T-cell (primary cell): Measurements from ENCODE around the gene SCAI. TPM values are rescaled to one million over a fixed set of nuclear protein-coding genes. Genes with fewer than 3 reads are reported as not detected.
"Not testable (repeated sequence)": the region's sequence is repeated elsewhere in the genome, so short reads cannot be mapped to it uniquely, and the experiment has no call there.

Experiments
- ATAC-seq, 4 experiments: fragments of 200-7000 bp in 3 of 4; fragments of 150-1000 bp in 1 of 4; cut with Tn5 transposase; replicated peaks in 1 of 4; 1 replicate in 3 of 4; 2 replicates in 1 of 4; pipeline ENCODE4 v1.10.0; 2021; ENCODE audit warnings: moderate library complexity in 3 of 4, mild to moderate bottlenecking in 2 of 4, moderate number of reproducible peaks in 1 of 4
- CTCF ChIA-PET, 2 donors: fragments of 300-600 bp; sonication (Branson Sonifier 250); formaldehyde crosslinking; loops; one replicate each; lab custom pipeline; 2022; ENCODE audit warnings: antibody characterized with exemption in 2 of 2; lab: Charles Lee
- POLR2A ChIA-PET, 2 donors: fragments of 300-600 bp; sonication (Branson Sonifier 250); formaldehyde crosslinking; loops; one replicate each; lab custom pipeline; 2022; ENCODE audit warnings: antibody characterized with exemption in 2 of 2; lab: Charles Lee
- DNase-seq, 35 experiments: peaks; one replicate each; pipeline versions ENCODE4 v3.0.0 to v3.0.0-alpha.2; 2013 to 2023
- H3K27ac ChIP-seq: one replicate; pipeline ENCODE4 v1.5.1; 2013; ENCODE audit warnings: low read length
- H3K27me3 ChIP-seq, 2 experiments: replicated peaks in 1 of 2; 1 replicate in 1 of 2; 2 replicates in 1 of 2; pipeline versions ENCODE4 v1.6.1 to v1.7.0; 2013; ENCODE audit warnings: low read length in 1 of 2, mixed read lengths in 1 of 2; ENCODE audit not compliant: control insufficient read depth in 2 of 2, insufficient read depth in 2 of 2; ENCODE audit errors: extremely low read depth in 1 of 2
- H3K36me3 ChIP-seq, 2 donors: 1 replicate in 1 of 2; 2 replicates in 1 of 2; pipeline versions ENCODE4 v1.6.1 to v1.7.0; 2013; ENCODE audit warnings: low read length in 1 of 2; ENCODE audit not compliant: control insufficient read depth in 2 of 2, insufficient read depth in 1 of 2; ENCODE audit errors: extremely low read depth in 1 of 2
- H3K4me1 ChIP-seq, 2 experiments: 1 replicate in 1 of 2; 2 replicates in 1 of 2; pipeline versions ENCODE4 v1.6.1 to v1.7.0; 2013; ENCODE audit warnings: low read length in 2 of 2, mixed read lengths in 1 of 2; ENCODE audit not compliant: insufficient read depth in 2 of 2, control insufficient read depth in 1 of 2; ENCODE audit errors: extremely low read depth in 1 of 2
- H3K4me3 ChIP-seq, 2 donors: 1 replicate in 1 of 2; 2 replicates in 1 of 2; pipeline versions ENCODE4 v1.5.1 to v1.7.0; 2013; ENCODE audit warnings: mild to moderate bottlenecking in 2 of 2, low read length in 1 of 2, moderate library complexity in 1 of 2; ENCODE audit not compliant: control insufficient read depth in 1 of 2; ENCODE audit errors: extremely low read depth in 1 of 2
- H3K9me3 ChIP-seq: 2 replicates; pipeline ENCODE4 v1.7.0; 2013
- H3K27ac Mint-ChIP-seq, 2 donors: one replicate each; pipeline ENCODE4 v1.8.0; 2020 to 2021; ENCODE audit warnings: mild to moderate bottlenecking in 2 of 2, mixed read lengths in 2 of 2
- H3K27me3 Mint-ChIP-seq, 2 donors: one replicate each; pipeline ENCODE4 v1.8.0; 2021 to 2022; ENCODE audit warnings: mixed read lengths in 2 of 2
- H3K36me3 Mint-ChIP-seq: one replicate; pipeline ENCODE4 v1.8.0; 2021; ENCODE audit warnings: mixed read lengths
- H3K4me1 Mint-ChIP-seq, 3 donors: one replicate each; pipeline ENCODE4 v1.8.0; 2020 to 2022; ENCODE audit warnings: mixed read lengths in 3 of 3, mild to moderate bottlenecking in 1 of 3
- H3K4me3 Mint-ChIP-seq, 3 donors: one replicate each; pipeline ENCODE4 v1.8.0; 2020 to 2022; ENCODE audit warnings: mild to moderate bottlenecking in 3 of 3, mixed read lengths in 3 of 3, moderate library complexity in 3 of 3
- H3K9me3 Mint-ChIP-seq, 3 donors: one replicate each; pipeline ENCODE4 v1.8.0; 2020 to 2022; ENCODE audit warnings: mixed read lengths in 3 of 3
- WGBS: methylation state at CpG from one replicate; pipeline ENCODE4 v1.1.5; 2013; ENCODE audit warnings: missing lambda C conversion rate; ENCODE audit not compliant: insufficient coverage; 5-methylcytosine and 5-hydroxymethylcytosine counted together
- total RNA-seq, 35 experiments: library from RNA in 6 of 35; stranded (reverse) in 6 of 35; fragments of 120-200 nt in 1 of 35; gene quantifications; one replicate each; pipeline versions ENCODE4 v1.2.1 to v1.2.4 and lab custom pipeline; 2013 to 2026

The SCAI gene
- total RNA-seq, 5 donors from 2014 or later (not counting 1 experiment from before 2014, with no cell fraction given), result 11.4 to 14.3 (median 13.3) TPM

DNA sequence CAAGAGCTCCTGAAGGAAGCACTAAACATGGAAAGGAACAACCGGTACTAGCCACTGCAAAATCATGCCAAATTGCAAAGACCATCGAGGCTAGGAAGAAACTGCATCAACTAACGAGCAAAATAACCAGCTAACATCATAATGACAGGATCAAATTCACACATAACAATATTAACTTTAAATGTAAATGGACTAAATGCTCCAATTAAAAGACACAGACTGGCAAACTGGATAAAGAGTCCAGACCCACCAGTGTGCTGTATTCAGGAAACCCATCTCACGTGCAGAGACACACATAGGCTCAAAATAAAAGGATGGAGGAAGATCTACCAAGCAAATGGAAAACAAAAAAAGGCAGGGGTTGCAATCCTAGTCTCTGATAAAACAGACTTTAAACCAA is 131.3 kb downstream of the SCAI start:
- H3K36me3 ChIP-seq, H3K4me3 ChIP-seq, H3K27ac ChIP-seq, DNase-seq, POLR2A ChIA-PET, H3K4me3 Mint-ChIP-seq, H3K4me1 ChIP-seq, ATAC-seq, H3K4me1 Mint-ChIP-seq, H3K27me3 ChIP-seq, CTCF ChIA-PET, H3K9me3 Mint-ChIP-seq, H3K27me3 Mint-ChIP-seq, H3K27ac Mint-ChIP-seq, H3K9me3 ChIP-seq: not testable (repeated sequence)
- peaks cover 28% of the 10 kb centered on the region for H3K36me3 Mint-ChIP-seq
- WGBS, result no CpG with 5 or more reads among the region's 4 CpGs

GRCh38 chr9:125008599-125008998 is 134.7 kb downstream of the SCAI start:
- no peaks in the 10 kb centered on the region for H3K27me3 ChIP-seq
- peaks cover 22% of the 10 kb centered on the region for H3K36me3 Mint-ChIP-seq
- H3K9me3 Mint-ChIP-seq, result no peaks in the 10 kb centered on the region
- no peak overlapping the region for H3K27ac Mint-ChIP-seq
- H3K36me3 ChIP-seq, result peaks cover 3 to 5% of the 10 kb centered on the region in 2 donors
- no peak overlapping the region for H3K27ac ChIP-seq
- ATAC-seq (no peak), DNase-seq (no peak)
- H3K4me1 Mint-ChIP-seq, result no peaks in the 10 kb centered on the region
- no peaks in the 10 kb centered on the region for H3K27me3 Mint-ChIP-seq
- no peak overlapping the region for H3K4me3 ChIP-seq
- no CpG with 5 or more reads among the region's 2 CpGs for WGBS
- CTCF ChIA-PET, result no interaction called here
- H3K4me3 Mint-ChIP-seq, result no peak overlapping the region
- POLR2A ChIA-PET, result no interaction called here
- H3K9me3 ChIP-seq, result no peaks in the 10 kb centered on the region
- H3K4me1 ChIP-seq, result no peaks in the 10 kb centered on the region

GRCh38 chr9:125003332-125003731 is 140.0 kb downstream of the SCAI start:
- no peak overlapping the region for H3K27ac Mint-ChIP-seq
- H3K36me3 Mint-ChIP-seq, result peaks cover 18% of the 10 kb centered on the region
- H3K9me3 Mint-ChIP-seq, result no peaks in the 10 kb centered on the region
- H3K4me3 Mint-ChIP-seq, result no peak overlapping the region
- Histone ChIP-seq H3K36me3 (peaks cover 12% of the 10 kb centered on the region in 2 donors), H3K4me3 (no peak overlapping the region), H3K9me3 (no peaks in the 10 kb centered on the region), H3K4me1 (no peaks in the 10 kb centered on the region), H3K27ac (no peak overlapping the region), H3K27me3 (no peaks in the 10 kb centered on the region)
- ChIA-PET POLR2A (no interaction called here), CTCF (no interaction called here)
- DNase-seq, result no peak
- WGBS, result 91% methylated on average over 4 of the region's 7 CpGs
- ATAC-seq, result no peak
- H3K4me1 Mint-ChIP-seq, result no peaks in the 10 kb centered on the region
- H3K27me3 Mint-ChIP-seq, result no peaks in the 10 kb centered on the region

DNA sequence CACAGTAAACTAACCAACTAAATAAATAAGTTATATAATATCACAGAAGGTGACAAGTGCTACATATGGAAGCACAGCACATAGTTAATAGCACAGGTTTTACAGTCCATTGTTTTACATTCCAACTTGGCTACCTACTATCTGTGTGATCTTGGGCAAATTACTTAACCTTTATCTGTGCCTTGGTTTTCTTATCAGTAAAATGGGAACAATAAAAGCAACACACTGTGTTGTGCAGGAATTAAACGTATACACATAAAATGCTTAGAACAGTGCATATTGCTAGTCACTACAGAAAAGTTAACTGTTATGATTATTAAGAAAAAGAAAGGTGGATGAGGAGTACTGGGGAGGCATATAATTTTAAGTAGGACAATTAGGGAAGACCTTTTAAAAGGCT is 159.6 kb downstream of the SCAI start:
- no peaks in the 10 kb centered on the region for H3K4me1 ChIP-seq
- no peak for DNase-seq
- no peaks in the 10 kb centered on the region for H3K9me3 ChIP-seq
- no peak overlapping the region for H3K4me3 ChIP-seq
- CTCF ChIA-PET, result no interaction called here
- POLR2A ChIA-PET, result no interaction called here
- Mint-ChIP-seq H3K9me3 (no peaks in the 10 kb centered on the region), H3K4me3 (no peak overlapping the region), H3K27me3 (no peaks in the 10 kb centered on the region), H3K27ac (no peak overlapping the region), H3K4me1 (no peaks in the 10 kb centered on the region), H3K36me3 (peaks cover 27% of the 10 kb centered on the region)
- no CpG with 5 or more reads among the region's 1 CpG for WGBS
- H3K36me3 ChIP-seq, result peaks cover 0 to 16% of the 10 kb centered on the region in 2 donors
- H3K27ac ChIP-seq, result no peak overlapping the region
- H3K27me3 ChIP-seq, result no peaks in the 10 kb centered on the region
- ATAC-seq, result no peak

DNA sequence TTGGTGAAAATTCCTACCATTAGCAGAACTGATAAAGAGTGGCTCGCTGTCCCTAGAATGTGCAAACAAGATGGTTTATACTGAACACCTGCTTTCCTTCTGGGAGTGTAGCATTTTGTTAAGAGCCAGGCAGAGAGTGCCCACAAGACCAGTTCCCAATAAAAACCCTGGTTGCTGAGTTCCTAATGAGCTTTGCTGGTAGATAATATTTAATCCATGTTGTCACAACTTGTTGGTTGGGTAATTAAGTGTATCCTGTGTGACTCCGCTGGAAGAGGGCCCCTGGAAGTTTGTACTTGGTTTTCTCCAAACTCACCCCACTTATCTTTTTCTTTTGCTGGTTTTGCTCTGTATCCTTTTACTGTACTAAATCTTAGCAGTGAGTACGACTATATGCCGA is 162.9 kb downstream of the SCAI start:
- 100% methylated on average over 1 of the region's 4 CpGs for WGBS
- peaks cover 19% of the 10 kb centered on the region for H3K36me3 Mint-ChIP-seq
- Histone ChIP-seq H3K4me1 (no peaks in the 10 kb centered on the region), H3K36me3 (peaks cover 0 to 16% of the 10 kb centered on the region in 2 donors), H3K27ac (no peak overlapping the region), H3K4me3 (no peak overlapping the region), H3K9me3 (no peaks in the 10 kb centered on the region), H3K27me3 (no peaks in the 10 kb centered on the region)
- no peak for ATAC-seq
- no peak for DNase-seq
- H3K27ac Mint-ChIP-seq, result peak overlapping the region in 1 of 2 donors; percentile 23
- POLR2A ChIA-PET, result no interaction called here
- H3K9me3 Mint-ChIP-seq, result no peaks in the 10 kb centered on the region
- no peaks in the 10 kb centered on the region for H3K4me1 Mint-ChIP-seq
- CTCF ChIA-PET, result no interaction called here
- no peak overlapping the region for H3K4me3 Mint-ChIP-seq
- no peaks in the 10 kb centered on the region for H3K27me3 Mint-ChIP-seq

GRCh38 chr9:124975131-124975530 is 168.2 kb downstream of the SCAI start:
- H3K27ac Mint-ChIP-seq, result no peak overlapping the region

DNA sequence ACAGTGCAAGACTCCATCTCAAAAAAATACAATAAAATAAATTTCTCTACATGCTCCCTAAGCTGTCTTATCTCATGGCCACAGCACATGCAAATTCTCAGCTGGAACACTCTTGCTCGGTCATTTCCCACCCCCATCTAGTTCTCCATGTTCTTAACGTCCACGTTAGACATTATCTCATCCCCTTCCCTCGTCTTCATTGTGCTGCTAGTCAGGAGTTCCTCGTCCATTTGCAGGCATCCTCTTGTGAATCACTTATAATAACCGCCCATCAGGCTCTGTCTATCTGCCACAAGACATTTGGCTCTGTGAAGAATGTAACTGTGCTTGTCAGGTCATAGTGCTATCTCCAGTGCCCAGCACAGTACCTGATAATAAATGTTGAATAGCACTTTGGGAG is 169.5 kb downstream of the SCAI start:
- H3K9me3 Mint-ChIP-seq, result no peaks in the 10 kb centered on the region
- no peak for ATAC-seq
- Histone ChIP-seq H3K36me3 (peaks cover 2 to 17% of the 10 kb centered on the region in 2 donors), H3K4me1 (no peaks in the 10 kb centered on the region), H3K4me3 (no peak overlapping the region), H3K27me3 (no peaks in the 10 kb centered on the region), H3K9me3 (no peaks in the 10 kb centered on the region), H3K27ac (no peak overlapping the region)
- H3K27ac Mint-ChIP-seq, result no peak overlapping the region
- H3K4me3 Mint-ChIP-seq, result no peak overlapping the region
- WGBS, result 100% methylated on average over 1 of the region's 6 CpGs
- no peaks in the 10 kb centered on the region for H3K27me3 Mint-ChIP-seq
- H3K4me1 Mint-ChIP-seq, result no peaks in the 10 kb centered on the region
- ChIA-PET POLR2A (no interaction called here), CTCF (interaction anchor here in 1 of 2 donors (0.7 kb wide), 1 partner anchor 22 kb away, joined by 4 read pairs; no protein-coding TSS in a partner anchor)
- no peak for DNase-seq
- peaks cover 28% of the 10 kb centered on the region for H3K36me3 Mint-ChIP-seq

More at GRCh38 chr9:124975131-124975530, 168.2 kb downstream of the SCAI start:
- WGBS, result no CpG with 5 or more reads among the region's 2 CpGs
- ATAC-seq (no peak), DNase-seq (no peak)
- no peak overlapping the region for H3K4me3 ChIP-seq
- H3K9me3 ChIP-seq, result no peaks in the 10 kb centered on the region
- H3K9me3 Mint-ChIP-seq, result no peaks in the 10 kb centered on the region
- no peak overlapping the region for H3K27ac ChIP-seq
- CTCF ChIA-PET, result no interaction called here
- H3K27me3 Mint-ChIP-seq, result no peaks in the 10 kb centered on the region
- peaks cover 26% of the 10 kb centered on the region for H3K36me3 Mint-ChIP-seq
- H3K4me3 Mint-ChIP-seq, result no peak overlapping the region
- peaks cover 2 to 11% of the 10 kb centered on the region in 2 donors for H3K36me3 ChIP-seq
- POLR2A ChIA-PET, result interaction anchor here in 1 of 2 donors (0.6 kb wide), 1 partner anchor 10 kb away, joined by 8 read pairs; no protein-coding TSS in a partner anchor
- H3K4me1 ChIP-seq, result no peaks in the 10 kb centered on the region
- no peaks in the 10 kb centered on the region for H3K27me3 ChIP-seq
- H3K4me1 Mint-ChIP-seq, result no peaks in the 10 kb centered on the region
